PC-3 (cell line): ENCODE measurements around the gene C10orf120. TPM values are rescaled to one million over a fixed set of nuclear protein-coding genes. Genes with fewer than 3 reads are reported as not detected.

Source experiments
- ATAC-seq: fragments of 200-7000 bp; cut with Tn5 transposase; 2 replicates; pipeline ENCODE4 v1.9.1; 2020; ENCODE audit warnings: mild to moderate bottlenecking, moderate library complexity
- BruUV-seq: library from RNA; stranded (reverse); fragments of 400-500 nt; replicated peaks from 2 replicates; lab custom pipeline; 2021; lab: Mats Ljungman, UMichigan
- CTCF ChIA-PET: fragments of 300-600 bp; sonication (Branson Sonifier 250); formaldehyde crosslinking; loops from one replicate; lab custom pipeline; 2022; ENCODE audit warnings: antibody characterized with exemption; lab: Charles Lee
- POLR2A ChIA-PET: fragments of 300-600 bp; sonication (Branson Sonifier 250); formaldehyde crosslinking; loops from one replicate; lab custom pipeline; 2022; ENCODE audit warnings: antibody characterized with exemption; ENCODE audit not compliant: unreplicated experiment; lab: Charles Lee
- DNase-seq: peaks from one replicate; pipeline ENCODE4 v3.0.0-alpha.2; 2015
- H2AFZ ChIP-seq: fragments of 300-600 bp; sonication (generic); 2 replicates; pipeline ENCODE4 v1.6.0; 2016; ENCODE audit warnings: antibody characterized with exemption, low read length
- H3F3A ChIP-seq: fragments of 300-600 bp; sonication (generic); one replicate; pipeline ENCODE4 v1.6.0; 2017; ENCODE audit warnings: antibody characterized with exemption, low read length, control low read depth, mild to moderate bottlenecking; ENCODE audit not compliant: unreplicated experiment
- H3K27ac ChIP-seq: fragments of 300-600 bp; sonication (generic); 2 replicates; pipeline ENCODE4 v1.5.1; 2016; ENCODE audit warnings: mild to moderate bottlenecking, low read length
- H3K27me3 ChIP-seq: fragments of 300-600 bp; sonication (generic); 2 replicates; pipeline ENCODE4 v1.6.1; 2016; ENCODE audit warnings: low read length, mixed read lengths
- H3K36me3 ChIP-seq: fragments of 300-600 bp; sonication (generic); 2 replicates; pipeline ENCODE4 v1.6.1; 2016; ENCODE audit warnings: low read depth, mixed run types, low read length, mixed read lengths
- H3K4me1 ChIP-seq: fragments of 300-600 bp; sonication (generic); 2 replicates; pipeline ENCODE4 v1.5.1; 2016; ENCODE audit warnings: low read length; ENCODE audit not compliant: insufficient read depth
- H3K4me2 ChIP-seq: fragments of 300-600 bp; sonication (generic); 2 replicates; pipeline ENCODE4 v1.6.0; 2016; ENCODE audit warnings: low read length
- H3K4me3 ChIP-seq: fragments of 300-600 bp; sonication (generic); 2 replicates; pipeline ENCODE4 v1.5.1; 2016; ENCODE audit warnings: mild to moderate bottlenecking, low read length, mixed read lengths
- H3K79me2 ChIP-seq: fragments of 300-600 bp; sonication (generic); 2 replicates; pipeline ENCODE4 v1.6.1; 2017; ENCODE audit warnings: low read length, mixed read lengths
- H3K9ac ChIP-seq: fragments of 300-600 bp; sonication (generic); 2 replicates; pipeline ENCODE4 v1.6.0; 2016; ENCODE audit warnings: mild to moderate bottlenecking, low read length
- H3K9me2 ChIP-seq: fragments of 300-600 bp; sonication (generic); replicated peaks from 2 replicates; pipeline ENCODE4 v1.6.1; 2016; ENCODE audit warnings: mixed run types, low read length, mixed read lengths
- H3K9me3 ChIP-seq: fragments of 300-600 bp; sonication (generic); 2 replicates; pipeline ENCODE4 v1.6.1; 2016; ENCODE audit warnings: low read length, mixed read lengths
- H4K20me1 ChIP-seq: fragments of 300-600 bp; sonication (generic); 2 replicates; pipeline ENCODE4 v1.6.1; 2016; ENCODE audit warnings: low read length, mixed read lengths
- CTCF ChIP-seq: fragments of 300-600 bp; sonication (generic); conservative IDR thresholded peaks from 2 replicates; pipeline ENCODE4 v1.5.1; 2017; ENCODE audit warnings: antibody characterized with exemption, low read depth, mild to moderate bottlenecking, low read length
- EZH2 ChIP-seq: fragments of 300-600 bp; sonication (generic); IDR thresholded peaks from one replicate; pipeline ENCODE4 v1.6.1; 2017; ENCODE audit warnings: antibody characterized with exemption, mild to moderate bottlenecking, low read length; ENCODE audit not compliant: unreplicated experiment
- EZH2phosphoT487 ChIP-seq: fragments of 300-600 bp; sonication (generic); IDR thresholded peaks from 2 replicates; pipeline ENCODE4 v1.6.1; 2018; ENCODE audit warnings: mild to moderate bottlenecking, antibody characterized with exemption, low read length, borderline replicate concordance
- intact Hi-C: fragments of 100-400 bp; cut with micrococcal nuclease; formaldehyde crosslinking; loops from 2 replicates; pipeline ENCODE4 v1.9.0; 2023
- total RNA-seq: library from RNA; depleted of rRNA; stranded (reverse); fragments of >200 nt; gene quantifications from 2 replicates; pipeline ENCODE4 v1.2.3, GENCODE V29; 2014

C10orf120 gene
- total RNA-seq, 1 experiment from 2014 or later: not detected

GRCh38 chr10:122657729-122658128 lies 41.9 kb downstream of the C10orf120 start:
- POLR2A ChIA-PET: no interaction called here
- DNase-seq (no peak), ATAC-seq (no peak)
- BruUV-seq: no TSS peak
- Histone ChIP-seq H2AFZ (no peak overlapping the region), H3F3A (no peaks in the 10 kb centered on the region), H4K20me1 (no peaks in the 10 kb centered on the region), H3K4me1 (no peaks in the 10 kb centered on the region), H3K79me2 (no peaks in the 10 kb centered on the region), H3K27me3 (peaks cover 42% of the 10 kb centered on the region), H3K4me3 (no peak overlapping the region), H3K9me2 (no peaks in the 10 kb centered on the region), H3K9ac (no peak overlapping the region), H3K9me3 (no peaks in the 10 kb centered on the region), H3K36me3 (no peaks in the 10 kb centered on the region), H3K27ac (no peak overlapping the region), H3K4me2 (no peak overlapping the region)
- CTCF ChIA-PET: no interaction called here
- intact Hi-C loops: no loop called here
- TF ChIP-seq CTCF (no peak), EZH2 (no peak), EZH2phosphoT487 (no peak)

- no peaks in the 10 kb centered on the region for H3K36me3 ChIP-seq
- no peaks in the 10 kb centered on the region for H3K4me1 ChIP-seq
- H3K79me2 ChIP-seq: no peaks in the 10 kb centered on the region
- H3K4me3 ChIP-seq: no peak overlapping the region
- no TSS peak for BruUV-seq
- no peaks in the 10 kb centered on the region for H3K9me2 ChIP-seq
- TF ChIP-seq EZH2 (no peak), CTCF (no peak), EZH2phosphoT487 (no peak)
- ChIA-PET POLR2A (no interaction called here), CTCF (no interaction called here)
- intact Hi-C loops: no loop called here
- H3K9ac ChIP-seq: no peak overlapping the region
- ATAC-seq: 0 out of 2 replicates have a peak, but pooled peaks have one; percentile 18
- H3K4me2 ChIP-seq: no peak overlapping the region
- H3F3A ChIP-seq: no peaks in the 10 kb centered on the region
- no peak overlapping the region for H2AFZ ChIP-seq
- H4K20me1 ChIP-seq: no peaks in the 10 kb centered on the region
- peaks cover 46% of the 10 kb centered on the region for H3K27me3 ChIP-seq
- DNase-seq: no peak
- no peaks in the 10 kb centered on the region for H3K9me3 ChIP-seq
- no peak overlapping the region for H3K27ac ChIP-seq
Measured at GRCh38 chr10:122657255-122657654, 42.4 kb downstream of the C10orf120 start.

GRCh38 chr10:122656741-122657140 lies 42.9 kb downstream of the C10orf120 start:
- Histone ChIP-seq H3F3A (no peaks in the 10 kb centered on the region), H3K27me3 (peaks cover 51% of the 10 kb centered on the region), H3K9me3 (no peaks in the 10 kb centered on the region), H3K4me3 (no peak overlapping the region), H3K4me1 (no peaks in the 10 kb centered on the region), H3K36me3 (no peaks in the 10 kb centered on the region), H3K9me2 (no peaks in the 10 kb centered on the region), H3K4me2 (no peak overlapping the region), H2AFZ (no peak overlapping the region), H3K9ac (no peak overlapping the region), H4K20me1 (no peaks in the 10 kb centered on the region), H3K79me2 (no peaks in the 10 kb centered on the region), H3K27ac (no peak overlapping the region)
- ATAC-seq (no peak), DNase-seq (no peak)
- ChIA-PET CTCF (no interaction called here), POLR2A (no interaction called here)
- TF ChIP-seq EZH2: no peak
- TF ChIP-seq EZH2phosphoT487: no peak
- no peak for TF ChIP-seq CTCF
- intact Hi-C loops: no loop called here
- BruUV-seq: no TSS peak
